OCI-LY1 (cell line): ENCODE measurements around the gene ARHGEF11.

ENCODE experiments used
- EZH2 ChIP-seq: fragments of 200-600 bp; sonication (generic), shearing (Covaris generic); IDR thresholded peaks from 2 replicates; pipeline ENCODE4 v1.8.0; 2017; ENCODE audit warnings: borderline replicate concordance, mixed run types, mild to moderate bottlenecking, antibody characterized with exemption, low read length, moderate library complexity, mixed read lengths
- TF ChIP-seq, protein P1 (sequence below): fragments of 200-600 bp; sonication (generic), shearing (Covaris generic); IDR thresholded peaks from 2 replicates; pipeline ENCODE4 v1.5.1; 2017; ENCODE audit warnings: mild to moderate bottlenecking, antibody characterized with exemption, low read length, moderate library complexity, mixed read lengths

DNA sequence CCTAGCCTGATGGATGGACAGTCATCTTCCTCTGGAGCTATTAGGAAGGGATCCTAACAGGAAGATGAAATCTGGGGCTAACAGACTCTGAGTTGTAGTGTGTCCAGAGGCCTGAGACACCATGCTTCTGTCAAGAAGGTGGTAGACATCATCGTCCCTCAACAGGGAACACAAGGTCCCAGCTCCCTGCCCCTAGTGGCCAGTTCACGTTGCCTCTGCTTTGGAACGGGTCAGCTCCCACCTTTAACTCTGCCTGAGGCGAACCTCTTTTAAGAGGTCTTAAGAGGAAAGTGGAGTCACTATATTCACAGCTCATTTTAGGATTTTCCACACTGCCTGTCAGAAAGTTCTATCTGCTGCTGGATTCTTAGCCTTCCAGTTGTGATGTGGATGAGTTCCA lies 96.8 kb downstream of the ARHGEF11 start:
- TF ChIP-seq, protein P1, sequence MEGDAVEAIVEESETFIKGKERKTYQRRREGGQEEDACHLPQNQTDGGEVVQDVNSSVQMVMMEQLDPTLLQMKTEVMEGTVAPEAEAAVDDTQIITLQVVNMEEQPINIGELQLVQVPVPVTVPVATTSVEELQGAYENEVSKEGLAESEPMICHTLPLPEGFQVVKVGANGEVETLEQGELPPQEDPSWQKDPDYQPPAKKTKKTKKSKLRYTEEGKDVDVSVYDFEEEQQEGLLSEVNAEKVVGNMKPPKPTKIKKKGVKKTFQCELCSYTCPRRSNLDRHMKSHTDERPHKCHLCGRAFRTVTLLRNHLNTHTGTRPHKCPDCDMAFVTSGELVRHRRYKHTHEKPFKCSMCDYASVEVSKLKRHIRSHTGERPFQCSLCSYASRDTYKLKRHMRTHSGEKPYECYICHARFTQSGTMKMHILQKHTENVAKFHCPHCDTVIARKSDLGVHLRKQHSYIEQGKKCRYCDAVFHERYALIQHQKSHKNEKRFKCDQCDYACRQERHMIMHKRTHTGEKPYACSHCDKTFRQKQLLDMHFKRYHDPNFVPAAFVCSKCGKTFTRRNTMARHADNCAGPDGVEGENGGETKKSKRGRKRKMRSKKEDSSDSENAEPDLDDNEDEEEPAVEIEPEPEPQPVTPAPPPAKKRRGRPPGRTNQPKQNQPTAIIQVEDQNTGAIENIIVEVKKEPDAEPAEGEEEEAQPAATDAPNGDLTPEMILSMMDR = no peak
- TF ChIP-seq EZH2 = no peak
